CD4-positive, alpha-beta T cell treated with Interleukin-17A for 4 hours (primary cell): ENCODE measurements around the gene U2AF2.
"Not testable (repeated sequence)": the region's sequence is repeated elsewhere in the genome, so short reads cannot be mapped to it uniquely, and the experiment has no call there.

Experiments
- DNase-seq: peaks from one replicate; pipeline ENCODE4 v3.0.0-alpha.2; 2020; ENCODE audit warnings: mixed read lengths

The U2AF2 gene

GRCh38 chr19:55692681-55693081, 37.8 kb downstream of the U2AF2 start:
- DNase-seq = no peak

GRCh38 chr19:55693336-55693974, 38.6 kb downstream of the U2AF2 start:
- no peak for DNase-seq

GRCh38 chr19:55694241-55694655, 39.4 kb downstream of the U2AF2 start:
- no peak for DNase-seq

GRCh38 chr19:55694656-55695491, 40.0 kb downstream of the U2AF2 start:
- DNase-seq = no peak

GRCh38 chr19:55695511-55696290, 40.9 kb downstream of the U2AF2 start:
- DNase-seq = no peak

GRCh38 chr19:55696301-55697068, 41.6 kb downstream of the U2AF2 start:
- no peak for DNase-seq

- no peak for DNase-seq
These were observed 42.2 kb downstream of the U2AF2 start for GRCh38 chr19:55697069-55697440.

- DNase-seq = no peak
These were observed 42.9 kb downstream of the U2AF2 start for GRCh38 chr19:55697698-55698097.

GRCh38 chr19:55698256-55698655, 43.4 kb downstream of the U2AF2 start:
- no peak for DNase-seq

- no peak for DNase-seq
These were observed 44.4 kb downstream of the U2AF2 start for GRCh38 chr19:55699221-55699620.

GRCh38 chr19:55700813-55701212, 46.0 kb downstream of the U2AF2 start:
- no peak for DNase-seq

- no peak for DNase-seq
These were observed 47.3 kb downstream of the U2AF2 start for GRCh38 chr19:55702131-55702627.

GRCh38 chr19:55703790-55704215, 49.0 kb downstream of the U2AF2 start:
- DNase-seq = peak; percentile 53

- DNase-seq = no peak
These were observed 49.8 kb downstream of the U2AF2 start for GRCh38 chr19:55704494-55705245.

GRCh38 chr19:55705972-55706371, 51.1 kb downstream of the U2AF2 start:
- no peak for DNase-seq

GRCh38 chr19:55711719-55712118, 56.9 kb downstream of the U2AF2 start:
- DNase-seq = no peak

GRCh38 chr19:55712804-55713631, 58.2 kb downstream of the U2AF2 start:
- no peak for DNase-seq

- DNase-seq = no peak
These were observed 61.7 kb downstream of the U2AF2 start for GRCh38 chr19:55716531-55716930.

GRCh38 chr19:55717251-55717650, 62.4 kb downstream of the U2AF2 start:
- DNase-seq = no peak

- not testable (repeated sequence) for DNase-seq
These were observed 63.3 kb downstream of the U2AF2 start for GRCh38 chr19:55717879-55718711.
